Astrocyte of the cerebellum (primary cell): ENCODE results near the gene MSI2.

Source experiments
- DNase-seq: peaks from one replicate; pipeline ENCODE4 v3.0.0-alpha.2; 2011; ENCODE audit warnings: low read depth
- H3K4me3 ChIP-seq: 2 replicates; pipeline ENCODE4 v1.5.1; 2011; ENCODE audit warnings: mild to moderate bottlenecking, low read depth, low read length, moderate library complexity
- in situ Hi-C: cut with HindIII; loops from 2 replicates; pipeline ENCODE4 v1.10.0; 2017; ENCODE audit warnings: low sequenced_read_pairs
- TF ChIP-seq, protein P1 (sequence below): IDR thresholded peaks from 2 replicates; pipeline ENCODE4 v1.5.1; 2012; ENCODE audit warnings: low read length, low read depth, moderate library complexity, mild to moderate bottlenecking; ENCODE audit errors: missing control alignments

Gene MSI2

DNA sequence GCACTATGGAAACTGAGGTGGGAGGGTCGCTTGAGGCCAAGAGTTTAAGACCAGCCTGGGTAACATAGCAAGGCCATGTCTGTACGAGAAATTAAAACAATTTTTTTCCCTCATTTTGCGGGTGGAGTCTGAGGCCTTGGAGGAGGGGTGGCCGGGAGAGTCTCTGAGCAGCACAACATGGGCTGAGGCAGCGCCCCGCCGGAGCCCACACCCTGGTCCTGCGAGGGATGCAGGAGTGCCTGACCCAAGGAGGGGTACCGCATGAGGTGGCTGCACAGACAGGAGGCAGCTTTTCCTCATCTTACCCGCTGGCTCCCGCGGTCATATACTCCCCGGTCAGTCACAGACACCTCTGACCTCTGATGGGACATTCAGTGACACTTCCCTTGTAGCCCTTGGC, 67.7 kb downstream of the MSI2 start:
- DNase-seq: no peak
- in situ Hi-C loops: no loop called here
- TF ChIP-seq, protein P1, sequence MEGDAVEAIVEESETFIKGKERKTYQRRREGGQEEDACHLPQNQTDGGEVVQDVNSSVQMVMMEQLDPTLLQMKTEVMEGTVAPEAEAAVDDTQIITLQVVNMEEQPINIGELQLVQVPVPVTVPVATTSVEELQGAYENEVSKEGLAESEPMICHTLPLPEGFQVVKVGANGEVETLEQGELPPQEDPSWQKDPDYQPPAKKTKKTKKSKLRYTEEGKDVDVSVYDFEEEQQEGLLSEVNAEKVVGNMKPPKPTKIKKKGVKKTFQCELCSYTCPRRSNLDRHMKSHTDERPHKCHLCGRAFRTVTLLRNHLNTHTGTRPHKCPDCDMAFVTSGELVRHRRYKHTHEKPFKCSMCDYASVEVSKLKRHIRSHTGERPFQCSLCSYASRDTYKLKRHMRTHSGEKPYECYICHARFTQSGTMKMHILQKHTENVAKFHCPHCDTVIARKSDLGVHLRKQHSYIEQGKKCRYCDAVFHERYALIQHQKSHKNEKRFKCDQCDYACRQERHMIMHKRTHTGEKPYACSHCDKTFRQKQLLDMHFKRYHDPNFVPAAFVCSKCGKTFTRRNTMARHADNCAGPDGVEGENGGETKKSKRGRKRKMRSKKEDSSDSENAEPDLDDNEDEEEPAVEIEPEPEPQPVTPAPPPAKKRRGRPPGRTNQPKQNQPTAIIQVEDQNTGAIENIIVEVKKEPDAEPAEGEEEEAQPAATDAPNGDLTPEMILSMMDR: no peak
- H3K4me3 ChIP-seq: no peak overlapping the region

DNA sequence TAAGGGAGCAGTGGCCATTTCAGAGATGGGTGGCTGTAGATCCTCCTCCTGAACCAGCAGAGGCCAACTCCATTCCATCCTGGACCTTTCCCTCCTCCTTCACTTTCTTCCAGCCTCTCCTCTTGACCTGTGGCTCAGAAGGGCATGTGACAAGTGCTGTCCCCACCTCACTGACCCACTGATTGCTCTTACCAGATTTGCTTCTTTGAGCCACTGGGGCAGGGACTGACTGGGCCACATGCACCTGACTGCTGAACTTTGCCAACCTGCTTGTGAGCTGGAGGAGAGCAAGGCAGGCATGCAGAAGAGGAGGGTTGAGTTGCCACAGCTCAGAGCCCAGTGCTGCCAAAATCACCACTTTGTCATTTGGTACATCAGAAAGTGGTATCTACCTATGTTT, 68.3 kb downstream of the MSI2 start:
- no peak for DNase-seq
- in situ Hi-C loops: no loop called here
- H3K4me3 ChIP-seq: no peak overlapping the region

GRCh38 chr17:57326336-57326735, 70.0 kb downstream of the MSI2 start:
- TF ChIP-seq, protein P1: no peak
- in situ Hi-C loops: no loop called here
- no peak for DNase-seq
- no peak overlapping the region for H3K4me3 ChIP-seq

More for the DNA sequence above, 68.3 kb downstream of the MSI2 start:
- TF ChIP-seq, protein P1: no peak

DNA sequence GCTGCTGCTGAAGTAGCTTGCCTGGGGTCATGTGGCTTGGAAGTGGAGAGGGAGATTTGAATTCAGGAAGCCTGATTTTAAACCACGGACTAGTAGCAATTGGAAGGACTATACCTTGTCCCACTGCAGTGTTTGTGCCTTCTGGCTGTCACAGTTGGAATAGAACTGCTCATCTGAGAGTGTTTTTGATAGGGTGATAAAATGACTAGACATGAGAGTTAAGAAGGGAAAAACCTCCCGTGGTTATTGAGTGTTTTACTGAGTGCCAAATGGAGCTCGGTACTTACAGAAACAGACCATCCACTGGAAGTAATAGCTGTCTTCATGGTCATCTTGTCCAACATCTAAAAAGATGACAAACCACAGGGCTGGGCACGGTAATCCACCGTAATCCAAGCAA, 70.4 kb downstream of the MSI2 start:
- DNase-seq: no peak
- no peak overlapping the region for H3K4me3 ChIP-seq
- TF ChIP-seq, protein P1: no peak
- in situ Hi-C loops: no loop called here

- in situ Hi-C loops: no loop called here
- TF ChIP-seq, protein P1: no peak
- H3K4me3 ChIP-seq: no peak overlapping the region
- DNase-seq: no peak
Measured at GRCh38 chr17:57327176-57327970, 71.0 kb downstream of the MSI2 start.

GRCh38 chr17:57328109-57328882, 72.0 kb downstream of the MSI2 start:
- TF ChIP-seq, protein P1: no peak
- no peak overlapping the region for H3K4me3 ChIP-seq
- no peak for DNase-seq
- in situ Hi-C loops: no loop called here
